ENCODE measurements around the gene VEZT.

Gene VEZT

GRCh38 chr12:95200128-95200894 lies 17.3 kb upstream of the VEZT start:
- no peak for DNase-seq

DNA sequence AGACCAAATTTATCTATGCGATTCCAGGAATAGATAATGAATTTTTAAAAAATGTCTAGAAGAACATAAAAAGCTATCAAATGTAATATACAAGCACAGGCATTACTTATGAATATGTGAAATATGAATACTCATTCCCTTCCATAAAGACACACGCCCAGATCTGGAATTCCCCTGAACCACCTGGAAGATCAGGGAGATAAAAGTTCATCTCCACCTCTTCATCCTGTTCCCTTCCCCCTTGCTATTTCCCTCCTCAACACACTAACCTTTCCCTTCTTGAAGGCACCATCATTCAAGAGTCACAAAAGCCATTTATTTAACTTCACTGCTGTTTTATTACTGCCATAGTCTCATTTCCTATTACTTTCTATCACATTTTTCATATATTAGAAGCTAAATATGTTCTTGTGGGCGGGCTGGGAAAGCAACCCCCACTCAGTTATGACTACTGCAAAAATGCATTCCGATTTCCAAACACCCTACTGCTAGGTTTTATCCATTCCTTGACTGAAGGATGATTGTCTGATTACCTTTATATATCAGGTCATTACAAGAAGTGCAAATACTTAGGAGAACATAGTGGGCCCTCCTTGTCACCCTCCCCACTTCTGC lies 16.4 kb upstream of the VEZT start:
- DNase-seq: no peak

- DNase-seq: no peak
Observed at GRCh38 chr12:95202691-95203486, 14.7 kb upstream of the VEZT start.

- DNase-seq: no peak
Observed at GRCh38 chr12:95203487-95204030, 14.0 kb upstream of the VEZT start.

GRCh38 chr12:95204141-95204866 lies 13.3 kb upstream of the VEZT start:
- DNase-seq: no peak

GRCh38 chr12:95205016-95205624 lies 12.5 kb upstream of the VEZT start:
- no peak for DNase-seq

- DNase-seq: no peak
Observed at GRCh38 chr12:95205685-95206084, 11.9 kb upstream of the VEZT start.

GRCh38 chr12:95206916-95207315 lies 10.7 kb upstream of the VEZT start:
- no peak for DNase-seq

GRCh38 chr12:95207407-95207806 lies 10.2 kb upstream of the VEZT start:
- no peak for DNase-seq

- no peak for DNase-seq
Observed at GRCh38 chr12:95208678-95209077, 8.9 kb upstream of the VEZT start.

DNA sequence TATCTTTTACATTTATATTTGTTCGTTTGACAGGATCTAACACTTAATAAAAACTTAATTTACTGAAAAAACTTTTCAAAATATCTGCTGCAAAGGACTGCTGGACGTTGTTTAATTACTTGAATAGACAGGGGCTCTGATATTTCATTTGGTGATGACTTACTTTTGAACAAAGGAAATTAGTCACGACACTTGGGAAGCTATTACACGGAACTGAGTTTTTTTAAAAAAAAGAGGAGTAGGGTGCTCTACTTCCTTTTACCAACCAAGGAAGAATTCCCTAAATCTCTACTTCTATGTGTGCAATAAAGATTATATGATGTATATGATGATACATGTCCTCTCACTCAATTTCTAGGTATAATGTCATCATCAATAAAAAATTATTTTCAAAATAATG lies 5.0 kb upstream of the VEZT start:
- no peak for DNase-seq

DNA sequence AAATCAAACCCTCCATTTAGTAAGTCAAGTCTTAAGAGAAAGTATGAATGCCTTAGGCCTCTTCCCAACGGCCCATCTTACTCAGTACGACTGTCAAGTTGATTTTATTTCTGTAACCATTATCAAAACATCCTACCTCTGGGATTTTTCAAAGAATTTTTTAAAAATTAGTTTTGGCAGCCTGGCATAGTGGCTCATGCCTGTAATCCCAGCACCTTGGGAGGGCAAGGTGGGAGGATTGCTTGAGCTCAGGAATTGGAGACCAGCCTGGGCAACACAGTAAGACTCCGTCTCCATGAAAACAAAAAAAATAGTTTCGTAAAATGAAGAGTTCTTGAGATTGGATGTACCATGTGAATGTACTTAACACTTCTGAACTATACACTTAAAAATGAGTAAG lies 4.5 kb upstream of the VEZT start:
- no peak for DNase-seq

DNA sequence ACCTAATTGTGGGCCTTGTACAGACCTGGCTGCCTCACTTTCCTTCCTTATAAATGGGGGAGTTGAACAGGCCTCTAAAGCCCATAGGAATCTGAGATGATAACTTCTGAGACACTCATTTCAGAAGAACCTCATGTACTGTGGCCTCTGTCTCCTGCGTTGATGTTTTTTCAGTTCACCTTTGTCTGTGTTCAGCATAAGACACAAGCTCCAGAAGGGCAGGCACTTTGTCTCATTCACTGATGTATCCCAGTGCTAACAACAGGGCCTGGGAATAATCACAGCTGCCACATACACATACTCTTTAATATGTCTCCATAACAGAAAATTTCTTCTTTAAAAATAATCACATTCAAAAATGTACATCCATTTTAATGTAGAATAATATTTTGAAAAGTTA lies 3.7 kb upstream of the VEZT start:
- DNase-seq: no peak

GRCh38 chr12:95214466-95214865 lies 3.1 kb upstream of the VEZT start:
- DNase-seq: no peak

GRCh38 chr12:95215949-95216348 lies 1.7 kb upstream of the VEZT start:
- peak; percentile 14 for DNase-seq

- DNase-seq: peak; percentile 21
Observed at GRCh38 chr12:95216711-95217376, 763 bp upstream of the VEZT start.

- DNase-seq: peak; percentile 75
Observed at GRCh38 chr12:95218150-95219133, 835 bp downstream of the VEZT start.

DNA sequence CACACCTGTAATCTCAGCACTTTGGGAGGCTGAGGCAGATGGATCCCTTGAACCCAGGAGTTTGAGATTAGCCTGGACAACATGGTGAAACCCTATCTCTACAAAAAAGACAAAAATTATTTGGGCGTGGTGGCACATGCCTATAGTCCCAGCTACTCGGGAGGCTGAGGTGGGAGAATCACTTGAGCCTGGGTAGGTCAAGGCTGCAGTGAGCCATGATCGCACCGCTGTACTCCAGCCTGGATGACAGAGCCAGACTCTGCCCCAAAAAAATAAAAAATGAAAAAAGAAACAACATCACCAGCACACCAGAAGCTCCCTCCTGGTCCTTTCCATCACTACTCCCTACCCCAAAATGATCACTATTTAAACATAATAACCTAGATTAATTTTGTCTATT lies 2.6 kb downstream of the VEZT start:
- no peak for DNase-seq

DNA sequence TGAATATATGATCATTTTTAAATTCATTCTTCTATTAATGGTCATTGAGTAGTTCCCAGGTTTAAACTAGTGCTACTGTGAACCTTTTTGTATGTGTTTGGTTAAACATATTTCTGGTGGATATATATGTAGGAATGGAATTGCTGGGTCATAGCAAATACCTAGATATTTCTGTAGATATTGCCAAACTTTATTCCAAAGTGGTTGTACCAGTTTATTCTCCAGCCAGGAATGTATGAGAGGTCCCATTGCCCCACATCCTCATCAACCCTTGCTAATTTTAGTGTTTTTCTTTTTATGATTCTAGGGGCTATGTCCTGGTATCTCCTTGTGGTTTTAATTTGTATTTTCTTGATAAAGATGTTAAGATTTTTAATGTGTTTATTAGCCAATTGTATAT lies 3.1 kb downstream of the VEZT start:
- no peak for DNase-seq
